GM19099 (cell line): ENCODE data around the gene TIAM2.

Experiments used
- POLR2A ChIP-seq: IDR thresholded peaks from 3 replicates; pipeline ENCODE4 v1.6.1; 2011; ENCODE audit warnings: low read depth; ENCODE audit not compliant: insufficient read length; ENCODE audit errors: extremely low read depth

TIAM2 gene

DNA sequence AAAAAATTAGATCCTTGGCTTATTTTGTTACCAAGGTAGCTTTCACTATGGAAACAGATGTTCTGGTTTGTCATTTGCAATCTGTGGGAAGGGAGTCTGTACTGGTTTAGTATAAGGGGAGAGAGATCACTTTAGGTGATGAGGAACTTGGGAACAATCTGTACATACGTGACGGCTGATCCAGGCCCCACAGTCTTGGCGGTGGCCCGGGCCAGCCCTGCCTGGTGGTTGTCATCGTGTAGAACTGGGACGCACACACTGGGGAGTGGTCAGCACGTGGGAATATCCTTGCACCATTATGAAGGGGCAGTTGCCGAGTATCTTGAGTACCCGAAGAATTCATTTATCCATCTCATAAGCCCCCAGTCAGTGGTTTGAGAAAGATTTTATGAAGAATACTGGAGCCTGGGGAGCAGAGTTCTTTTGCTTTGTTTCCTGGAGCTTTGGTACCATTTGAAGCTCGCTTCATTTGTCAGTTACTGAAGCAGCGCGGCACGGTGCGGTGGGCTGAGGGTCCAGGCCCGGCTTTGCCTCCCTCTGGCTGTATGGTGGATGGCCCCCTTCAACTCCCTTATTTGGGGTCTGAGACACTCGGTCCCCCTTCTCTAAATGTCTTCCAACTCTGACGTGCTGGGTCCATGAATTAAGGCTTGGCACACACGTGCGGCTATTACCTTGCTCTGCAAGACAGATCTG lies 245.9 kb downstream of the TIAM2 start:
- no peak for TF ChIP-seq POLR2A

DNA sequence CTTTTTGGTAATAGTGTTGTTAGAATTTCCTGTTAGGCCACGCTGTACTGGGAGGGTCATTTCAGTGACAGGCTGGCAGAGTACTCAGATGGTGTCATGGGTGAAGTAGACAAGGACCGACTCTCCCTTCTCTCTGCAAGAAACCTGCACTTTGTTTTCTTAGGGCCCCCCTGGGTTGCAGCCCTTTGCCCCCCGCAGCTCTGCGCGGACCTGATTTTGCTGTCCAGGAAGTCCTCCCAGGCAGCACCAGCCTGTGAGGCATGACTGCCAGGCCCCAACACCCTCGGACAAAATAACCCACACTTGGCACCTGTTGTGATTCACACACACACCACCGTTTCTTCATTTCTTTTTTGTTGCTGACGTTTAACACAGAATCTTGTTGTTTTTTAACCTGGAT lies 246.9 kb downstream of the TIAM2 start:
- TF ChIP-seq POLR2A: no peak

DNA sequence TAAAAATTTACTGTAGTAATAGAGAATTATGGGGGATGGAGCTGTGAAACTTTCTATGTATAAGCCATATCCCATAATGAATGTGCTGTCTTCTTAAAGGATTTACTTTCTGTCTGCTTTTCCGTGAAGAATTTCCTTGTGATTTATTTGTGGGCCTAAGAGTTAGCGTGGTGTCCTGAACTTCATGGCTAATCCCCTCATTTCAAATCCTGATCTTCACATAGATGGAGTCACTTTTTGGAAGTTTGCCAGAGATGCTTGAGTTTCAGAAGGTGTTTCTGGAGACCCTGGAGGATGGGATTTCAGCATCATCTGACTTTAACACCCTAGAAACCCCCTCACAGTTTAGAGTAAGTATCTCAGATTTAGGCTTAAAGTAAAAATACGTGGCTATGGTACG lies 249.3 kb downstream of the TIAM2 start:
- no peak for TF ChIP-seq POLR2A

DNA sequence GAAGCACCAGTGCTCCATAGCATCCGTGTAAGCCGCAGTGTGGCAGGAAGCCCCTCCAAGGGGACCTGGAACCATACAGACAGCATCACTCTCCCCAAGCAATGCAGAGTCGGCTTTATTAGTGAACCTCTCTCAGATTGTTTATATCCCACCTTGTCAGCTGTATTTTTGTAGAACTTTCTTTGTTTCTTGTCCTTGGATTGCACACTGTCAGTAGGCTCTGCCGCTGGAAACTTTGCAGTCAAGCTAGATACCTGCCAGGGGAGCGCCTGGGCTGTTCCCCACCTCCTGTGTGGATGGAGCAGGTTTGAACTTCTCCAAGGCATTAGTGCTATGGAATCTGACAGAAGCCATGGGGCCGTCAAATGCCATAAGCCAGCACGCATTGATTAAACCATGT lies 250.1 kb downstream of the TIAM2 start:
- no peak for TF ChIP-seq POLR2A

DNA sequence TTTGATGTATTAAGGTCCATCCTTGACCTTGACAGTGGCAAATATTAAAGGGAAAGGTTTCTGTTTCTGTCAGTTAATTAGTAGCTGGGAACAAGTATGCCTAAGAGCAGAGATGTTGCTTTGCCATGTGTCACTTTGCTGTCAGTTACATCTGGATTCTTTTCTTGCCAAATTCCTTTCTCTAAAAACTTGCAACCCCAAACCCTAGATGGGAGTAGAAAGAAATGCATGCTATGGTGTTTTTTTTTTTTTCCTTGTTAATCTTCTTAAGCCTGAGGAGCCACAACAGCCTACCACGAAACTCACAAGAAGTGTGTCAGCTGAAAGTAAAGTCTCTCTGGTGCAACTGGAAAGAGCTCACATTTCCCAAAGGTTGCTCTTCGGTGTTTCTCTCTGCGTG lies 250.7 kb downstream of the TIAM2 start:
- TF ChIP-seq POLR2A: no peak

DNA sequence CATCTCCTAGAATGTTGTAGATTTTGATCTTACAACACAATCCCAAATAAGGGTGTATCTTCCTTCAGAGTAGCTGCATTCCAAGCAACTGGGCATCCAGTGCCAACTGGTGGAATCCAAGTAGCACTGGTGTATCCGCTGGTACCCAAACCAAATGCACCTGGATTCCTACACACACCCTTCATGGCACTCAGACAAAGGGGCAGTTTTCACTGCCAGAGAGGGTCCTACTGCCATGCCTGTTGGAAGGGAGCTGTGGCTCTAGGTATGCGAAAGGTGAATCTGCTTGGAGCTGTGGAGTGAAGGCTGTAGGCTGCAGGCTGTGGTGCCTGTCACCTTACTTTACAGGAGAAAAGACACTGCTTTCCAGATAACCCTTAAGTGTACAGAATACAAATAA lies 251.7 kb downstream of the TIAM2 start:
- TF ChIP-seq POLR2A: no peak

DNA sequence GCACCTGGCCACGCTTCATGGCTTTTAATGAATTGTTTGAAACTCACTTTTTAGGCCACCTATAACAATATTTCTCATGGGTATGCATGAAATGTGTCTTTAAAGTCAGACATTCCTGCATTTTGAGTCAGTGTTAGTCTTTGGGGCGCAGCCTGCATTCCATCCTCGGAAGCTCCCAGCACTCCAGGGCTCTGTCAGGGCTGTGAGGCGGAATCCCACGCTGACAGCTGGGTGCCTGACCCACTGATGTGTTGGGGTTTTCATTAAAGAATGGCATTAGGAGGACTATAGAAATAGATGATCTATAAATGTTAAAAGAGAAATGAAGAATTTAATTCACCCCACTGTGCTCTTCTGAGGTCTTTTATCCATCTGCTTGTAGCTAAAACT lies 252.5 kb downstream of the TIAM2 start:
- TF ChIP-seq POLR2A: no peak

DNA sequence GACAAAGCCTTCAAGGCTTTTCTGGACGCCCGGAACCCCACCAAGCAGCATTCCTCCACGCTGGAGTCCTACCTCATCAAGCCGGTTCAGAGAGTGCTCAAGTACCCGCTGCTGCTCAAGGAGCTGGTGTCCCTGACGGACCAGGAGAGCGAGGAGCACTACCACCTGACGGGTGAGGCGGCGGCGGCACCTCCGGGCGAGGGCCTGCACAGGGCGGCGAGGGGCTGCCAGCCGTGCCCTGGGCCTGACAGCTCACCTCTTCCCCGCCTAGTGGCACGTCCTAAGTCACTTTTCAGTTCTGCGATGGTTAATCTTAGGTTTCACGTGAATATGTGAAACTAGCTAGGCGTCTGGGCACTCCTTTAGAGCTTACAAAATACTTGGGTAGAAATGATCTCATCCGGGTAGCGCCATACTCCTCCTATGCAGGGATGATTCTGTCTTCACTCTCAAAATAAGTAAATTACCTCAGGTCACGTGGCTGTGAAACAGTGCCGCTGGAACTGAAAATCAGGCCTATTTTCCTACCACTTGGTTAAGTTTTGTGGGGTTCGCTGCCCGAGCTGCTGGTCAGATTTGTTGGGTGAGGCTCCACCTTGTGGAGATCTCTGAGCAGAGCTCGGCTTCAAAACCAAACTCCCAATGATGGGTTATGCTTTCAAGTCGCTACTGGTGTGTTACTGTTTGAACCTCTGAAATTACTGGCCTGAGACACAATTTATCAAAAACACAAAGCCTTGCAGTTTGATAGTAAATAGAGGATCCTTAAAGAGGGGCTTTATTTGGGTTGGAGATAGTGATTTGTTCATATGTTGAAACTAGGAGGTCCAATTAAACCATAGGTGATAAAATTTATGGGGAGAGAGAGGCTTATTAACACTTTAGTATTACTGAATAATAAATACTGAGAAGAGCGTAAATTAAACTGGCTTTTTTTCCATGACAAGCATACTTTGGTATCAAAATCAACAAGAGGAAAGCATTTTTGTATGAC lies 253.2 kb downstream of the TIAM2 start:
- no peak for TF ChIP-seq POLR2A

DNA sequence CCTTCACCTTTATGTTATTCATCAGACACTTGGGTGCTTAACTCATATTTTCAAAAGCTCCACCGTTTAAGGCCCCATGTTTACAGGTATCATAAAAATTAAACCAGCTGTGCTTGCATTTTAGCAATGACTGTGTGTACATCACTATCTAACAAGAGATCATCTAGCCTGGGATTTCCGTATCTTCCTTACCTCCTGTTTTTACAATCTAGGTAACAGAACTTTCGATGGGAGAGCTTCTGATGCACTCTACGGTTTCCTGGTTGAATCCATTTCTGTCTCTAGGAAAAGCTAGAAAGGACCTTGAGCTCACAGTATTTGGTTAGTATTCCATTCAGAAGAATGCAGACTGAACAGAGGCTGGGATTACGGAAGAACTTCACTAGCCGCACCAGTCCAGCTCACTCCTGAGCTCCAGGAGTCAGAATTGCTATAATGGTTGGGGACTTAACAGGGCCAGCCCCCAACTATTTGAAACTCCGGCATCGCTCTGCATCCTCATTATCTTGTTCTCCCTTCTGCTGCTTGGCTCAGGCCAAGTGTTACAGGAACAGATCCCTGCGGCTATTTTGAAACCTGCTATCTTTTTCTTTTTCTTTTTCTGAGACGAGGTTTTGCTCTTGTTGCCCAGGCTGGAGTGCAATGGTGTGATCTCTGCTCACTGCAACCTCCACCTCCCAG lies 255.7 kb downstream of the TIAM2 start:
- TF ChIP-seq POLR2A: no peak

DNA sequence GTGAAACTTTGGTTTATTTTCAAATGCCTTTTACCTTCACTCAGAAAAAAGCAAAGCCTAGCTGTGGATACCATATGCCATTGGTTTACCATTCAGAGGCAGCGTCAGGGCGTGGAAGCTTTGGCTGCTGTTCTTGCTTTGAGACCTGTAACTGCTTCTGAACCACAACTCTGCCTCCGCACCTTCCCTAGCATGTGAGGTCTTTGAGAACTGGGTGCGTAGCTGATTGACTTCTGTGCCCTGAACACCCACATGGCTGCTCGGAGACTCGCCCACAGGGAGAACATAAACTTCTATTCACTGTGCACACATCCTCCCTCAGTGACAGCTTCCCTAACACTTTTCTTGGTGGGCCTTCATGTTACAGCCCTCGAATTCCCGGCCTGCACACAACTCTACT lies 257.5 kb downstream of the TIAM2 start:
- TF ChIP-seq POLR2A: no peak

DNA sequence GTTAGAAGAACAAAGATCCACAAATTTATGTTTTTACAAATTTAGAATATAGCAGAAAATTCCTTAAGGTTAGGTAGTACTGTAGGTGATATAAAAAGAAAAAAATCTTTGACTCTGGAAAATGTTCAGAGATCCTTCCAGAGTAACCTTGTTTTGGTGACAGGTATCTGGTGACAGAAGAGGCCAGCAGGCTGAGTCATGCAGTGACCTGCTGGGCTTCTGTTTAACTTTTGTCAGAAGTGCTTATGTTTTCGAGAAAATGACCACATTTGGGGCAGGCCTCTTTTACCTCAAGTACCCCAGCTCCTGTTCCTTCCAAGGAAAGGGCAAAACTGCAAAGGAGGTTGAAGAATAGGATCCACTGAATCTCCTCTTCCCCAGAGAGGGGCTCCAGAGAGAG lies 258.2 kb downstream of the TIAM2 start:
- no peak for TF ChIP-seq POLR2A

DNA sequence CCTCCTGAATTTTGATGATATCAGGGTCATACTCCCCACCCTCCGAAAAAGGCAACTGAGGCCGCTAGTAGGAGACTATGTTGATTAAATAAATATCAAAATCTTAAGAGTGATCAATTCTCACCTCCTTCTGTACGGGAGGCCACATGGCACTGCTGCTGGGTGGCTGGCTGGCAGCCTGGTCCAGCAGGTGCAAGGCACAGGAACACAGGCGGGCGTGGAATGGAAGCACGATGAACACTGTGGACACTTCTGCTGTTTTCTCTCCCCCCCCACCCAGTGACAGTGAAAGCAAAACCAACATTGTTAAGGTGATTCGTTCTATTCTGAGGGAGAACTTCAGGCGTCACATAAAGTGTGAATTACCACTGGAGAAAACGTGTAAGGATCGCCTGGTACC lies 259.0 kb downstream of the TIAM2 start:
- TF ChIP-seq POLR2A: no peak

DNA sequence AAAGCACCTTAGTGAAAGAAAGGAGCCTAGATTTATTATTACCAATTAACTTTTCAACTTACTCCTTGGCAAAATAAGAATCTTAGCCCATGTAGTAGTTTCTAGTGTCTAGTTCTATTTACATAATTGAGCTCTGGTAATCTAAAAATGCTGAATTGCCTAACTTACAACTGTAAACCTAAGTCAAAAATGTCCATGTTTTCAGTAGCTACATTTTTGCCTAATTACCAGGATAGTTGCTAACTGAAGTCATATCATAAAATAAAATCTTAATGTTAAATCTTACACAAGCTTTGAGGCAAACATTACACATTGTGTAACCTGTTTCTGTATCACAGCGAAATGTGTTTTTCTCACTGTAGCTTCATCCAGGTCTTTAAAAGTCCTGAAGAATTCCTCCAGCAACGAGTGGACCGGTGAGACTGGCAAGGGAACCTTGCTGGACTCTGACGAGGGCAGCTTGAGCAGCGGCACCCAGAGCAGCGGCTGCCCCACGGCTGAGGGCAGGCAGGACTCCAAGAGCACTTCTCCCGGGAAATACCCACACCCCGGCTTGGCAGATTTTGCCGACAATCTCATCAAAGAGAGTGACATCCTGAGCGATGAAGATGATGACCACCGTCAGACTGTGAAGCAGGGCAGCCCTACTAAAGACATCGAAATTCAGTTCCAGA lies 261.1 kb downstream of the TIAM2 start:
- TF ChIP-seq POLR2A: no peak

DNA sequence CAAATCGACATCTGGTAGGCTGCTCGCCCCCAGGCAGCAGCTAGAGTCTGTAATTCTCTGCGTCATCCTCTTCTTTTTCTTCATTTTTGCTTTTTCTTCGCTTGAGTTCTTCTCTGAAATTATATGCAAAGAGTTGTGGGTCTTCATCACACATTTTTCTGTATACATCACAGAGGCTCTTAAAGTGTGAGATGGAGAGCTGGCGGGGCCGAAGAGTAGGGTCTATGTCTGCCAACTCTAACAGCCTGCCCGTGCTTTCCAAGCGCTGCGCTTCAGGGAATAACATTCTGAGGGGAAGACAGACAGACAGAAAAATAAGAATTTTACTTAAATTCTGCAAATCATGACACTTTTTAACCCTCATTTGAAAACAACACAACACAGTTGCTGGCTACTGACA lies 262.7 kb downstream of the TIAM2 start:
- TF ChIP-seq POLR2A: no peak

DNA sequence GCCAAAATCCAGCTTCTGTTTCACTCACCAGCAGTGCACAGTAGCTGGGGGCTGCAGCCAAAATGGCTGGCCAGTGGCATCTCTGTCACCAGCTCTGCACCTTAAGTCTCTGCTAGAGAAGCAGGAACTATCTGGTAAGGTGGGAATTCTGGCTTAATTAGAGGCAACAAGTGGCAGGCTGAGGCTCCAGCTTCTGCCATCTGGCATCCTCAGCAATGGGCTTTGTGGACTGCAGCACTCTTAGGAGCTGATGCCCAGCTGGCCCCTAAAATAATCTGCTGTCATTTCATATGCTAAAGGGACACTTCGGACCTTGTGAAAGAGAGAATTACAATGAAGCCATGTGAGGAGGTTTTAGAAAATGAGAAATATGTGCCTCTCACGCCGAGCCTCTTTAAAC lies 264.1 kb downstream of the TIAM2 start:
- TF ChIP-seq POLR2A: no peak
